OCI-LY3 (cell line): ENCODE data around the gene PQBP1.

Source experiments
- H2AFZ ChIP-seq: fragments of 200-600, 300-600 bp; shearing (Covaris generic); 2 replicates; pipeline ENCODE4 v1.6.0; 2014; ENCODE audit warnings: antibody characterized with exemption, low read depth, low read length
- H3K27ac ChIP-seq: fragments of 200-600, 300-600 bp; sonication (generic); 2 replicates; pipeline ENCODE4 v1.5.1; 2014; ENCODE audit warnings: mild to moderate bottlenecking, low read length, moderate library complexity, mixed read lengths
- H3K27me3 ChIP-seq: fragments of 200-600, 300-600 bp; sonication (generic); 2 replicates; pipeline ENCODE4 v1.6.1; 2014; ENCODE audit warnings: low read depth, low read length, mixed read lengths
- H3K36me3 ChIP-seq: fragments of 200-600, 300-600 bp; sonication (generic); replicated peaks from 2 replicates; pipeline ENCODE3; 2014; ENCODE audit warnings: low read depth, low read length, mixed read lengths
- H3K4me1 ChIP-seq: fragments of 300-600, 200-600 bp; sonication (generic); 2 replicates; pipeline ENCODE4 v1.6.1; 2014; ENCODE audit warnings: low read length, mixed read lengths
- H3K4me2 ChIP-seq: fragments of 200-600, 300-600 bp; sonication (generic); 2 replicates; pipeline ENCODE4 v1.6.1; 2014; ENCODE audit warnings: low read length, mixed read lengths
- H3K4me3 ChIP-seq: fragments of 300-600, 200-600 bp; sonication (generic); 2 replicates; pipeline ENCODE4 v1.5.1; 2014; ENCODE audit warnings: antibody characterized with exemption, mild to moderate bottlenecking, low read length, moderate library complexity
- H3K79me2 ChIP-seq: fragments of 300-600, 200-600 bp; shearing (Covaris generic); 2 replicates; pipeline ENCODE4 v1.6.1; 2014; ENCODE audit warnings: mild to moderate bottlenecking, low read length, mixed read lengths
- H3K9ac ChIP-seq: fragments of 300-600, 200-600 bp; shearing (Covaris generic); 2 replicates; pipeline ENCODE4 v1.6.0; 2014; ENCODE audit warnings: mild to moderate bottlenecking, low read length, moderate library complexity
- H3K9me3 ChIP-seq: fragments of 200-600, 300-600 bp; shearing (Covaris generic); 2 replicates; pipeline ENCODE4 v1.6.1; 2014; ENCODE audit warnings: low read length, mixed read lengths; ENCODE audit not compliant: insufficient read depth
- H4K20me1 ChIP-seq: fragments of 200-600, 300-600 bp; sonication (generic); 2 replicates; pipeline ENCODE4 v1.6.1; 2016; ENCODE audit warnings: low read length, mixed read lengths; ENCODE audit not compliant: insufficient read depth
- EZH2phosphoT487 ChIP-seq: fragments of 200-600 bp; shearing (Covaris generic); IDR thresholded peaks from 2 replicates; pipeline ENCODE4 v1.6.1; 2018; ENCODE audit warnings: antibody characterized with exemption, mixed run types, low read depth
- TF ChIP-seq, protein P1 (sequence below): fragments of 200-600, 300-600 bp; sonication (generic); IDR thresholded peaks from 2 replicates; pipeline ENCODE4 v1.5.1; 2014; ENCODE audit warnings: antibody characterized with exemption, low read length, low read depth

Gene PQBP1

GRCh38 chrX:48927123-48927522, 29.4 kb downstream of the PQBP1 start:
- peak overlapping the region; percentile 62; the same call in 1 of the 2 replicates for H3K4me2 ChIP-seq
- H3K27me3 ChIP-seq = no peaks in the 10 kb centered on the region
- peaks cover 23% of the 10 kb centered on the region for H3K4me1 ChIP-seq
- no peak overlapping the region for H3K27ac ChIP-seq
- H3K9ac ChIP-seq = no peak overlapping the region
- H3K79me2 ChIP-seq = peaks cover 32% of the 10 kb centered on the region
- H4K20me1 ChIP-seq = no peaks in the 10 kb centered on the region
- no peaks in the 10 kb centered on the region for H3K9me3 ChIP-seq
- no peak overlapping the region for H3K4me3 ChIP-seq
- TF ChIP-seq, protein P1, sequence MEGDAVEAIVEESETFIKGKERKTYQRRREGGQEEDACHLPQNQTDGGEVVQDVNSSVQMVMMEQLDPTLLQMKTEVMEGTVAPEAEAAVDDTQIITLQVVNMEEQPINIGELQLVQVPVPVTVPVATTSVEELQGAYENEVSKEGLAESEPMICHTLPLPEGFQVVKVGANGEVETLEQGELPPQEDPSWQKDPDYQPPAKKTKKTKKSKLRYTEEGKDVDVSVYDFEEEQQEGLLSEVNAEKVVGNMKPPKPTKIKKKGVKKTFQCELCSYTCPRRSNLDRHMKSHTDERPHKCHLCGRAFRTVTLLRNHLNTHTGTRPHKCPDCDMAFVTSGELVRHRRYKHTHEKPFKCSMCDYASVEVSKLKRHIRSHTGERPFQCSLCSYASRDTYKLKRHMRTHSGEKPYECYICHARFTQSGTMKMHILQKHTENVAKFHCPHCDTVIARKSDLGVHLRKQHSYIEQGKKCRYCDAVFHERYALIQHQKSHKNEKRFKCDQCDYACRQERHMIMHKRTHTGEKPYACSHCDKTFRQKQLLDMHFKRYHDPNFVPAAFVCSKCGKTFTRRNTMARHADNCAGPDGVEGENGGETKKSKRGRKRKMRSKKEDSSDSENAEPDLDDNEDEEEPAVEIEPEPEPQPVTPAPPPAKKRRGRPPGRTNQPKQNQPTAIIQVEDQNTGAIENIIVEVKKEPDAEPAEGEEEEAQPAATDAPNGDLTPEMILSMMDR = no peak
- TF ChIP-seq EZH2phosphoT487 = no peak
- H2AFZ ChIP-seq = no peak overlapping the region
- peaks cover 35% of the 10 kb centered on the region for H3K36me3 ChIP-seq

DNA sequence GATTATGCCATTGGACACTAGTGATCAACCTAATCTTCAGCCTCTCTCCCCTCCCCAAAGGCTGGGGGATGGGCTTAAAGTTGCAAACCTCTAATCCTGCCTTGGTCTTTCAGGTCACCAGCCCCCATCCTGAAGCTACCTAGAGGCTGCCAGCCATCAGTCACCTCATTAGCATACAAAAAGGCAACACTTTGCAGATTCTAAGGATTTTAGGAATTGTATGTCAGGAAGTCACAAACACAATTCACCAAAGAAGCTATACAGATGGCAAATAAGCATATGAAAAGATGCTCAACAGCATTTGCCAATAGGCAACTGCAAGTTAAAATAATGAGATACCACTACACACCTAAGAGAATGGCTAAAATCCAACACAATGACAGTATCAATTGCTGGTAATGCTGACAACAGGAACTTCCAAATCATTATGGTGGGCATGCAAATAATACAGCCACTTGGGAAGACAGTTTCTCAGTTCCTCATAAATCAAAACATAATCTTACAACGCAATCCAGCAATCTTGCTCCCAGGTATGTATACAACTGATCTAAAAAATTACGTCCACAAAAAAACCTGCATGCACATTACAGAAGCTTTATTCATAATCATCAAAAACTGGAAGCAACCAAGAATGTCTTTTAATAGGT, 30.1 kb downstream of the PQBP1 start:
- TF ChIP-seq EZH2phosphoT487 = no peak
- TF ChIP-seq, protein P1 = no peak
- Histone ChIP-seq H3K79me2 (peaks cover 39% of the 10 kb centered on the region), H3K4me3 (peak overlapping the region; percentile 48)

DNA sequence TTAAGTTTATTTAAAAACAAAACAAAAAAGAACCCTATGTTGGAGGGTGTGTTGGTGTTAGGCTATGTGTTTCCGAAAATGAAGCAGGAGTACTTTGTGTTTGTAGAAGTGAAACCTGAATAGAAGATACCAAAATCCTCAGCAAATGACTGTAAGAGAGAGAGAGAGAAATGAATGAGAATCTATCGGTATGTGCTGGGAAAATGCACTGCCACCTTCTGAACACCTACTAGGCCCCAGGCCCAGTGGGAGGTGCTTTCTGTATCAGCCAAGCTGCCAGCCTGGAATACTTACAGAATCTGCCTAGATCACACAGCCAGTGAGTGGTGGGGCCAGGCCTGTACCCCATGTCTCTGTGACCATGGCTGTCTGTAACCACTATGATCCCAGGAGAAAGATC, 36.0 kb downstream of the PQBP1 start:
- H3K9ac ChIP-seq = peak overlapping the region; percentile 98
- H3K79me2 ChIP-seq = peaks cover 56% of the 10 kb centered on the region
- peak overlapping the region; percentile 92 for H3K4me2 ChIP-seq
- no peak for TF ChIP-seq EZH2phosphoT487
- TF ChIP-seq, protein P1 = no peak
- H4K20me1 ChIP-seq = no peaks in the 10 kb centered on the region
- no peaks in the 10 kb centered on the region for H3K9me3 ChIP-seq
- no peak overlapping the region for H2AFZ ChIP-seq
- H3K4me1 ChIP-seq = peaks cover 64% of the 10 kb centered on the region
- H3K4me3 ChIP-seq = peak overlapping the region; percentile 57
- peak overlapping the region; percentile 100 for H3K27ac ChIP-seq
- H3K27me3 ChIP-seq = no peaks in the 10 kb centered on the region
- H3K36me3 ChIP-seq = peaks cover 32% of the 10 kb centered on the region

More for the DNA sequence above, 30.1 kb downstream of the PQBP1 start:
- Histone ChIP-seq H3K4me2 (peak overlapping the region; percentile 62), H3K27ac (peak overlapping the region; percentile 59), H3K27me3 (no peaks in the 10 kb centered on the region), H3K9ac (peak overlapping the region; percentile 30), H3K36me3 (peaks cover 39% of the 10 kb centered on the region), H3K4me1 (peaks cover 30% of the 10 kb centered on the region), H4K20me1 (no peaks in the 10 kb centered on the region), H2AFZ (no peak overlapping the region), H3K9me3 (no peaks in the 10 kb centered on the region)

GRCh38 chrX:48934581-48935300, 37.0 kb downstream of the PQBP1 start:
- Histone ChIP-seq H3K27me3 (no peaks in the 10 kb centered on the region), H4K20me1 (no peaks in the 10 kb centered on the region), H2AFZ (no peak overlapping the region), H3K9ac (peak overlapping the region; percentile 98), H3K9me3 (no peaks in the 10 kb centered on the region), H3K27ac (peak overlapping the region; percentile 100), H3K36me3 (peaks cover 31% of the 10 kb centered on the region), H3K79me2 (peaks cover 61% of the 10 kb centered on the region), H3K4me1 (peaks cover 70% of the 10 kb centered on the region), H3K4me3 (peak overlapping the region; percentile 57), H3K4me2 (peak overlapping the region; percentile 92)
- TF ChIP-seq, protein P1 = no peak
- TF ChIP-seq EZH2phosphoT487 = no peak
